HepG2 (cell line): Measurements from ENCODE around the gene PLXDC2. TPM values are rescaled to one million over a fixed set of nuclear protein-coding genes. Genes with fewer than 3 reads are reported as not detected.

ENCODE experiments used
- ATAC-seq: fragments of 200-7000 bp; cut with Tn5 transposase; 3 replicates; pipeline ENCODE4 v1.9.1; 2020; ENCODE audit warnings: mild to moderate bottlenecking, moderate library complexity
- BruUV-seq: library from RNA; stranded (reverse); fragments of 400-500 nt; replicated peaks from 2 replicates; lab custom pipeline; 2021; lab: Mats Ljungman, UMichigan
- CTCF ChIA-PET: fragments of 300-600 bp; formaldehyde crosslinking; extraction: SDS; loops from one replicate; lab custom pipeline; 2021; ENCODE audit warnings: low total read pairs, inconsistent platforms, low intra/inter-chr PET ratio; lab: Yijun Ruan, JAX
- POLR2A ChIA-PET: fragments of 350-600 bp; sonication (Branson Sonifier 250); formaldehyde crosslinking; loops from one replicate; lab custom pipeline; 2020; ENCODE audit warnings: antibody characterized with exemption, inconsistent platforms; lab: Yijun Ruan, JAX
- DNase-seq: peaks from one replicate; pipeline ENCODE4 v3.0.0-alpha.2; 2015; ENCODE audit warnings: low spot score
- FAIRE-seq: peaks from 3 replicates; lab custom pipeline; 2011; peaks lifted over from hg19 to GRCh38; lab: Jason Lieb, UNC
- H2AFZ ChIP-seq: one replicate; pipeline ENCODE4 v1.6.1; 2011; ENCODE audit warnings: low read length, inconsistent platforms
- H3K27ac ChIP-seq: fragments of 300-600 bp; 3 replicates; pipeline ENCODE4 v1.8.0; 2011; ENCODE audit warnings: mixed run types, mild to moderate bottlenecking, mixed read lengths, low read length, inconsistent platforms; ENCODE audit not compliant: insufficient read depth; ENCODE audit errors: extremely low read length
- H3K27me3 ChIP-seq, 2 experiments: fragments of 200-600 bp in 1 of 2; 2 replicates in 1 of 2; 3 replicates in 1 of 2; pipeline versions ENCODE4 v1.6.0 to v1.8.0; 2011; ENCODE audit warnings: low read length in 2 of 2, mild to moderate bottlenecking in 2 of 2, moderate library complexity in 2 of 2, inconsistent platforms in 1 of 2; ENCODE audit not compliant: insufficient read depth in 2 of 2, control insufficient read depth in 1 of 2
- H3K36me3 ChIP-seq, 2 experiments: fragments of 200-600 bp in 1 of 2; replicated peaks in 1 of 2; 2 replicates in 1 of 2; 3 replicates in 1 of 2; pipeline versions ENCODE4 v1.5.1 to v1.8.0; 2011; ENCODE audit warnings: low read length in 2 of 2, inconsistent platforms in 1 of 2; ENCODE audit not compliant: insufficient read depth in 2 of 2, control insufficient read depth in 1 of 2
- H3K4me1 ChIP-seq: 2 replicates; pipeline ENCODE4 v1.5.1; 2012; ENCODE audit warnings: low read length, inconsistent platforms; ENCODE audit not compliant: insufficient read depth
- H3K4me2 ChIP-seq: 2 replicates; pipeline ENCODE4 v1.6.0; 2011; ENCODE audit warnings: low read depth, low read length, inconsistent platforms
- H3K4me3 ChIP-seq, 3 experiments: fragments of 200-600 bp in 1 of 3; sonication (generic), shearing (Covaris generic) in 1 of 3; replicated peaks in 1 of 3; 2 replicates each; pipeline ENCODE4 v1.5.1; 2011 to 2016; ENCODE audit warnings: low read length in 3 of 3, inconsistent platforms in 2 of 3, low read depth in 2 of 3, mild to moderate bottlenecking in 2 of 3, control low read depth in 1 of 3, mixed read lengths in 1 of 3; ENCODE audit not compliant: insufficient read depth in 1 of 3
- H3K79me2 ChIP-seq: one replicate; pipeline ENCODE4 v1.6.1; 2011; ENCODE audit warnings: low read length, inconsistent platforms; ENCODE audit not compliant: insufficient read depth
- H3K9ac ChIP-seq: 2 replicates; pipeline ENCODE4 v1.6.0; 2011; ENCODE audit warnings: mild to moderate bottlenecking, low read depth, low read length, inconsistent platforms; ENCODE audit not compliant: insufficient read depth
- H3K9me3 ChIP-seq: 2 replicates; pipeline ENCODE4 v1.5.1; 2012; ENCODE audit warnings: mild to moderate bottlenecking, low read length
- H4K20me1 ChIP-seq: 2 replicates; pipeline ENCODE4 v1.6.0; 2011; ENCODE audit warnings: inconsistent platforms, mild to moderate bottlenecking, low read length, moderate library complexity; ENCODE audit not compliant: insufficient read depth
- AHR ChIP-seq: IDR thresholded peaks from 2 replicates; pipeline ENCODE4 v1.6.1; 2018; ENCODE audit warnings: missing genetic modification reagents, missing compliant biosample characterization
- ATF7 ChIP-seq, 2 experiments: fragments of 450-650 bp in 1 of 2; sonication (generic) in 1 of 2; formaldehyde crosslinking in 1 of 2; IDR thresholded peaks; 2 replicates each; pipeline versions ENCODE4 v1.4.0 to v1.6.1; 2016 to 2020; ENCODE audit warnings: antibody characterized with exemption in 1 of 2, mild to moderate bottlenecking in 1 of 2, missing genetic modification reagents in 1 of 2
- HDAC2 ChIP-seq: sonication (generic); formaldehyde crosslinking; IDR thresholded peaks from 2 replicates; pipeline ENCODE4 v1.4.0; 2020; ENCODE audit warnings: missing genetic modification reagents
- KAT7 ChIP-seq: IDR thresholded peaks from 2 replicates; pipeline ENCODE4 v1.6.1; 2018; ENCODE audit warnings: borderline replicate concordance, missing compliant biosample characterization
- KMT2A ChIP-seq: sonication (generic); formaldehyde crosslinking; IDR thresholded peaks from 2 replicates; pipeline ENCODE4 v1.4.0; 2020; ENCODE audit warnings: missing genetic modification reagents
- MAFF ChIP-seq: IDR thresholded peaks from 2 replicates; pipeline ENCODE4 v1.6.1; 2011; ENCODE audit warnings: low read depth, low read length, improper control_type of control experiment
- MAFK ChIP-seq, 2 experiments: IDR thresholded peaks in 1 of 2; conservative IDR thresholded peaks in 1 of 2; 2 replicates each; pipeline ENCODE4 v1.6.1; 2011; ENCODE audit warnings: improper control_type of control experiment in 2 of 2, low read length in 2 of 2
- NBN ChIP-seq: fragments of 450-650 bp; conservative IDR thresholded peaks from 2 replicates; pipeline ENCODE4 v1.6.1; 2017
- NR1H2 ChIP-seq: sonication (generic); formaldehyde crosslinking; IDR thresholded peaks from 2 replicates; pipeline ENCODE4 v1.8.1; 2022; ENCODE audit warnings: low read depth, missing genetic modification reagents, borderline replicate concordance
- SOX13 ChIP-seq, 3 experiments: fragments of 450-650 bp in 1 of 3; sonication (generic) in 1 of 3; formaldehyde crosslinking in 1 of 3; IDR thresholded peaks in 2 of 3; conservative IDR thresholded peaks in 1 of 3; 2 replicates each; pipeline versions ENCODE4 v1.5.0 to v1.6.1; 2016 to 2020; ENCODE audit warnings: antibody characterized with exemption in 1 of 3, mild to moderate bottlenecking in 1 of 3, missing compliant biosample characterization in 1 of 3, missing genetic modification reagents in 1 of 3, moderate library complexity in 1 of 3
- ZMAT3 ChIP-seq: sonication (generic); formaldehyde crosslinking; conservative IDR thresholded peaks from 2 replicates; pipeline ENCODE4 v1.7.0; 2021; ENCODE audit warnings: missing genetic modification reagents
- ZNF256 ChIP-seq: sonication (generic); formaldehyde crosslinking; conservative IDR thresholded peaks from 2 replicates; pipeline ENCODE4 v1.4.0; 2020; ENCODE audit warnings: missing genetic modification reagents
- ZNF432 ChIP-seq: sonication (generic); formaldehyde crosslinking; IDR thresholded peaks from 2 replicates; pipeline ENCODE4 v1.5.0; 2020; ENCODE audit warnings: missing genetic modification reagents, mild to moderate bottlenecking, borderline replicate concordance
- ZNF607 ChIP-seq: sonication (generic); formaldehyde crosslinking; IDR thresholded peaks from 2 replicates; pipeline ENCODE4 v1.5.1; 2020; ENCODE audit warnings: missing genetic modification reagents, mild to moderate bottlenecking, borderline replicate concordance
- ZNF713 ChIP-seq: sonication (generic); formaldehyde crosslinking; IDR thresholded peaks from 2 replicates; pipeline ENCODE4 v1.4.0; 2020; ENCODE audit warnings: mild to moderate bottlenecking, missing genetic modification reagents
- whole genome bisulfite sequencing: methylation state at CpG from one replicate; pipeline ENCODE4 v1.1.6; 2017; ENCODE audit warnings: low lambda C conversion rate; 5-methylcytosine and 5-hydroxymethylcytosine counted together
- in situ Hi-C: cut with HindIII; loops from 2 replicates; pipeline ENCODE4 v1.10.0; 2017; ENCODE audit warnings: low pct_unique_long_range_greater_than_20kb; ENCODE audit not compliant: extremely low pct_ligation_motif_present
- intact Hi-C: fragments of 100-400 bp; cut with micrococcal nuclease; formaldehyde crosslinking; loops from one replicate; pipeline ENCODE4 v1.10.0; 2022; ENCODE audit not compliant: unreplicated experiment
- polyA plus RNA-seq, 8 experiments: library from polyadenylated mRNA; depleted of rRNA in 3 of 8; stranded (reverse) in 7 of 8; unstranded in 1 of 8; fragments of >200 nt; fragmentation: Illumina TruSeq in 4 of 8; extraction: Trizol in 4 of 8; gene quantifications; 2 replicates each; pipeline versions ENCODE4 v1.2.1 to v1.2.3, GENCODE V29; 2011 to 2016; ENCODE audit warnings: low read depth in 4 of 8, missing spikeins in 1 of 8, mixed read lengths in 1 of 8; ENCODE audit not compliant: insufficient read depth in 1 of 8
- total RNA-seq, 5 experiments: library from RNA; depleted of rRNA; stranded (reverse); fragments of >200 nt; fragmentation: Illumina TruSeq; extraction: Trizol; gene quantifications; 2 replicates each; pipeline ENCODE4 v1.2.3, GENCODE V29; 2016; ENCODE audit warnings: low read depth in 1 of 5

Gene PLXDC2
- total and polyA plus RNA-seq, 2 of the 13 experiments (the other 11 are each of a cell fraction or from before 2014, with no cell fraction given): 2.1 to 2.4 TPM

- POLR2A ChIA-PET: no interaction called here
- Histone ChIP-seq H2AFZ (no peak overlapping the region), H3K27ac (no peak overlapping the region), H3K4me2 (no peak overlapping the region), H3K4me3 (no peak overlapping the region), H3K79me2 (no peaks in the 10 kb centered on the region), H3K9me3 (0 out of 2 replicates have a peak, but pooled peaks cover 4% of the 10 kb centered on the region), H4K20me1 (no peaks in the 10 kb centered on the region), H3K4me1 (peaks cover 23% of the 10 kb centered on the region), H3K36me3 (no peaks in the 10 kb centered on the region), H3K9ac (no peak overlapping the region), H3K27me3 (no peaks in the 10 kb centered on the region)
- intact Hi-C loops: no loop called here
- TF ChIP-seq NR1H2 (no peak), SOX13 (IDR thresholded peaks at IDR 0.05) (no peak), SOX13 (CRISPR knock-in tag; conservative IDR thresholded peaks at IDR 0.05 in 1 of 2, IDR thresholded peaks at IDR 0.05 in 1 of 2) (no peak), ZNF256 (no peak), ZNF607 (CRISPR knock-in tag) (no peak), NBN (no peak), ZNF432 (CRISPR knock-in tag) (no peak), KMT2A (CRISPR knock-in tag) (no peak), ZNF713 (no peak), ZMAT3 (CRISPR knock-in tag) (no peak)
- no TSS peak for BruUV-seq
- FAIRE-seq: no peak
- in situ Hi-C loops: no loop called here
- no peak for ATAC-seq
- 50% methylated on average over 2 of the region's 2 CpGs for WGBS
- no peak for DNase-seq
- CTCF ChIA-PET: no interaction called here
Measured at GRCh38 chr10:20271490-20271889, 455.3 kb downstream of the PLXDC2 start.

DNA sequence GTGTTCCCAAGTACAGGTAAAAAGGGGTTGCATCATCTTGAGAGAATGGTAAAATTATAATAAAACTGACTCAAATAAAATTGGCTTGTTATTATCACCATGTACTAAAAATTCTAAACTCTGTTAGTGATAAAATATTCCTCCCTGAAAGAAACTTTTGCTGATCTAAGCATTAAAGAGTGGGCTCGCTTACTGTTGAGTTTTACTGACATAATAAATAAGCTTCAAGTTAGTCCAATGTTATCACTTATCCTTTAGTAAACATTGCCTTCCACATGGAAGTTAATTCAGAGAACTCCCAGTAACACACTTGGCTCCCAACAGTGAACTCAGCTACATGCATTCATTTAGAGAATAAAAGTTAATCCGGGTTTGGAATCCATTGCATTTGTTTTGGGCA lies 456.4 kb downstream of the PLXDC2 start:
- in situ Hi-C loops (no loop called here), intact Hi-C loops (no loop called here)
- Histone ChIP-seq H2AFZ (no peak overlapping the region), H3K79me2 (no peaks in the 10 kb centered on the region), H3K27ac (no peak overlapping the region), H3K4me1 (peaks cover 27% of the 10 kb centered on the region), H3K4me3 (no peak overlapping the region), H4K20me1 (no peaks in the 10 kb centered on the region), H3K9ac (no peak overlapping the region), H3K36me3 (no peaks in the 10 kb centered on the region), H3K9me3 (0 out of 2 replicates have a peak, but pooled peaks cover 4% of the 10 kb centered on the region), H3K4me2 (no peak overlapping the region), H3K27me3 (no peaks in the 10 kb centered on the region)
- ChIA-PET CTCF (no interaction called here), POLR2A (no interaction called here)
- WGBS: 18% methylated on average over 2 of the region's 2 CpGs
- BruUV-seq: no TSS peak
- FAIRE-seq (no peak), DNase-seq (no peak), ATAC-seq (no peak)
- TF ChIP-seq ATF7 (IDR thresholded peaks at IDR 0.05) (0 out of 2 replicates have a peak, but pooled peaks have one; percentile 10), ATF7 (CRISPR knock-in tag; IDR thresholded peaks at IDR 0.05) (no peak), HDAC2 (CRISPR knock-in tag) (no peak), MAFF (peak; percentile 96), MAFK (conservative IDR thresholded peaks at IDR 0.05 in 1 of 2, IDR thresholded peaks at IDR 0.05 in 1 of 2; ENCODE audit: low read length in 2 of 2) (peak; percentile 93 to 98), ZNF432 (CRISPR knock-in tag) (no peak), KAT7 (CRISPR knock-in tag) (no peak), AHR (CRISPR knock-in tag) (no peak)
